GM21825 (cell line): ENCODE data around the gene PIK3C2G.

ENCODE experiments used
- ATAC-seq: cut with Tn5 transposase; IDR thresholded peaks from one replicate; pipeline ENCODE4 v1.9.1; 2021; ENCODE audit warnings: mild to moderate bottlenecking, moderate library complexity; ENCODE audit not compliant: unreplicated experiment

PIK3C2G gene

GRCh38 chr12:18340786-18341185, 79.5 kb downstream of the PIK3C2G start:
- no peak for ATAC-seq

GRCh38 chr12:18343708-18344107, 82.4 kb downstream of the PIK3C2G start:
- ATAC-seq, result no peak

- ATAC-seq, result no peak
These were observed 83.9 kb downstream of the PIK3C2G start for GRCh38 chr12:18345021-18345735.

- ATAC-seq, result no peak
These were observed 91.0 kb downstream of the PIK3C2G start for GRCh38 chr12:18352312-18352711.

GRCh38 chr12:18355429-18355828, 94.1 kb downstream of the PIK3C2G start:
- no peak for ATAC-seq

- no peak for ATAC-seq
These were observed 96.8 kb downstream of the PIK3C2G start for GRCh38 chr12:18358077-18358476.

- ATAC-seq, result no peak
These were observed 97.6 kb downstream of the PIK3C2G start for GRCh38 chr12:18358930-18359329.

GRCh38 chr12:18361433-18361832, 100.1 kb downstream of the PIK3C2G start:
- ATAC-seq, result no peak

GRCh38 chr12:18363321-18363720, 102.0 kb downstream of the PIK3C2G start:
- no peak for ATAC-seq

GRCh38 chr12:18368594-18368993, 107.3 kb downstream of the PIK3C2G start:
- no peak for ATAC-seq

- ATAC-seq, result no peak
These were observed 111.9 kb downstream of the PIK3C2G start for GRCh38 chr12:18373181-18373580.

GRCh38 chr12:18375131-18375530, 113.8 kb downstream of the PIK3C2G start:
- no peak for ATAC-seq

GRCh38 chr12:18375583-18375982, 114.3 kb downstream of the PIK3C2G start:
- no peak for ATAC-seq

- ATAC-seq, result no peak
These were observed 121.0 kb downstream of the PIK3C2G start for GRCh38 chr12:18382236-18382885.

- no peak for ATAC-seq
These were observed 121.9 kb downstream of the PIK3C2G start for GRCh38 chr12:18383203-18383602.

GRCh38 chr12:18387706-18388105, 126.4 kb downstream of the PIK3C2G start:
- no peak for ATAC-seq

- no peak for ATAC-seq
These were observed 128.5 kb downstream of the PIK3C2G start for GRCh38 chr12:18389820-18390219.

GRCh38 chr12:18391151-18391550, 129.8 kb downstream of the PIK3C2G start:
- ATAC-seq, result no peak

- no peak for ATAC-seq
These were observed 133.4 kb downstream of the PIK3C2G start for GRCh38 chr12:18394742-18395141.

- ATAC-seq, result no peak
These were observed 138.9 kb downstream of the PIK3C2G start for GRCh38 chr12:18400186-18400585.

- no peak for ATAC-seq
These were observed 141.7 kb downstream of the PIK3C2G start for GRCh38 chr12:18402872-18403611.

- ATAC-seq, result no peak
These were observed 150.1 kb downstream of the PIK3C2G start for GRCh38 chr12:18411453-18411852.
